H9 (cell line): ENCODE data around the gene EML4. TPM values are rescaled to one million over a fixed set of nuclear protein-coding genes. Genes with fewer than 3 reads are reported as not detected.

Experiments
- DNase-seq: peaks from one replicate; pipeline ENCODE4 v3.0.0-alpha.2; 2017
- H2AFZ ChIP-seq: one replicate; pipeline ENCODE4 v1.6.1; 2013; ENCODE audit warnings: mild to moderate bottlenecking, low read length, control low read depth, moderate library complexity
- H2AK5ac ChIP-seq: 2 replicates; pipeline ENCODE4 v1.6.1; 2013; ENCODE audit warnings: low read length, control low read depth, mixed read lengths; ENCODE audit not compliant: insufficient read length
- H2BK120ac ChIP-seq: one replicate; pipeline ENCODE4 v1.6.1; 2013; ENCODE audit warnings: low read depth, mild to moderate bottlenecking, low read length, control low read depth, inconsistent platforms; ENCODE audit not compliant: poor library complexity, severe bottlenecking
- H2BK12ac ChIP-seq: 2 replicates; pipeline ENCODE4 v1.6.1; 2013; ENCODE audit warnings: low read length, control low read depth, mixed read lengths, low read depth; ENCODE audit not compliant: insufficient read length
- H2BK15ac ChIP-seq: 2 replicates; pipeline ENCODE4 v1.6.1; 2013; ENCODE audit warnings: low read depth, low read length, control low read depth
- H2BK20ac ChIP-seq: one replicate; pipeline ENCODE4 v1.6.1; 2013; ENCODE audit warnings: low read depth, mild to moderate bottlenecking, low read length, control low read depth, inconsistent platforms; ENCODE audit not compliant: poor library complexity, severe bottlenecking
- H2BK5ac ChIP-seq: 2 replicates; pipeline ENCODE4 v1.6.1; 2013; ENCODE audit warnings: low read length, control low read depth, mixed read lengths; ENCODE audit not compliant: insufficient read length
- H3K14ac ChIP-seq: 2 replicates; pipeline ENCODE4 v1.6.1; 2013; ENCODE audit warnings: low read length, control low read depth; ENCODE audit not compliant: insufficient read depth
- H3K18ac ChIP-seq: 2 replicates; pipeline ENCODE4 v1.6.1; 2013; ENCODE audit warnings: low read depth, mild to moderate bottlenecking, mixed read lengths, low read length, control low read depth; ENCODE audit not compliant: insufficient read length
- H3K23ac ChIP-seq: 2 replicates; pipeline ENCODE4 v1.6.1; 2013; ENCODE audit warnings: low read length, control low read depth, mixed read lengths, low read depth; ENCODE audit not compliant: insufficient read length
- H3K23me2 ChIP-seq: 2 replicates; pipeline ENCODE4 v1.6.1; 2013; ENCODE audit warnings: low read depth, mild to moderate bottlenecking, mixed read lengths, low read length, control low read depth; ENCODE audit not compliant: insufficient read length, poor library complexity, severe bottlenecking
- H3K27ac ChIP-seq: 2 replicates; pipeline ENCODE4 v1.5.1; 2013; ENCODE audit warnings: low read length, control low read depth, mixed read lengths, low read depth; ENCODE audit not compliant: insufficient read length
- H3K27me3 ChIP-seq: 2 replicates; pipeline ENCODE4 v1.6.1; 2013; ENCODE audit warnings: low read length, control low read depth, inconsistent platforms; ENCODE audit not compliant: insufficient read depth
- H3K4ac ChIP-seq: 2 replicates; pipeline ENCODE4 v1.6.1; 2013; ENCODE audit warnings: low read depth, mild to moderate bottlenecking, control low read depth, inconsistent platforms, low read length, moderate library complexity
- H3K4me1 ChIP-seq: 2 replicates; pipeline ENCODE4 v1.6.1; 2013; ENCODE audit warnings: low read length, control low read depth, inconsistent platforms; ENCODE audit not compliant: insufficient read depth
- H3K4me2 ChIP-seq: 2 replicates; pipeline ENCODE4 v1.6.1; 2013; ENCODE audit warnings: low read length, control low read depth, mixed read lengths; ENCODE audit not compliant: insufficient read length, insufficient read depth
- H3K56ac ChIP-seq: 2 replicates; pipeline ENCODE4 v1.6.1; 2013; ENCODE audit warnings: low read depth, mild to moderate bottlenecking, mixed read lengths, low read length, control low read depth; ENCODE audit not compliant: insufficient read length
- H3K79me1 ChIP-seq: 2 replicates; pipeline ENCODE4 v1.6.1; 2013; ENCODE audit warnings: low read depth, mild to moderate bottlenecking, moderate library complexity, low read length, control low read depth, inconsistent platforms; ENCODE audit not compliant: insufficient read depth, poor library complexity, severe bottlenecking
- H3K79me2 ChIP-seq: 2 replicates; pipeline ENCODE4 v1.6.1; 2013; ENCODE audit warnings: low read length, control low read depth, inconsistent platforms; ENCODE audit not compliant: insufficient read depth
- H3K9ac ChIP-seq: 2 replicates; pipeline ENCODE4 v1.6.1; 2013; ENCODE audit warnings: low read length, control low read depth, mixed read lengths; ENCODE audit not compliant: insufficient read length; ENCODE audit errors: extremely low read depth
- H3K9me3 ChIP-seq: one replicate; pipeline ENCODE4 v1.6.1; 2013; ENCODE audit warnings: low read depth, low read length, inconsistent platforms; ENCODE audit not compliant: control insufficient read depth
- H3T11ph ChIP-seq: one replicate; pipeline ENCODE4 v1.6.1; 2013; ENCODE audit warnings: mild to moderate bottlenecking, low read length, control low read depth, inconsistent platforms
- H4K20me1 ChIP-seq: one replicate; pipeline ENCODE4 v1.6.1; 2013; ENCODE audit not compliant: control insufficient read depth, insufficient read length, insufficient read depth
- H4K5ac ChIP-seq: 2 replicates; pipeline ENCODE4 v1.6.1; 2013; ENCODE audit warnings: low read depth, mild to moderate bottlenecking, mixed read lengths, low read length, control low read depth; ENCODE audit not compliant: insufficient read length
- H4K8ac ChIP-seq: replicated peaks from 2 replicates; pipeline ENCODE4 v1.6.1; 2013; ENCODE audit warnings: low read length, control low read depth, mixed read lengths, low read depth; ENCODE audit not compliant: insufficient read length
- H4K91ac ChIP-seq: 2 replicates; pipeline ENCODE4 v1.6.1; 2013; ENCODE audit warnings: low read depth, mild to moderate bottlenecking, moderate library complexity, mixed read lengths, low read length, control low read depth; ENCODE audit not compliant: insufficient read length
- H3K27ac Mint-ChIP-seq, 3 experiments: 2 replicates in 2 of 3; 3 replicates in 1 of 3; pipeline ENCODE4 v1.8.0; 2020 to 2021; ENCODE audit warnings: mixed read lengths in 3 of 3, mild to moderate bottlenecking in 1 of 3, moderate library complexity in 1 of 3
- H3K27me3 Mint-ChIP-seq: 2 replicates; pipeline ENCODE4 v1.8.0; 2021; ENCODE audit warnings: low read depth, mild to moderate bottlenecking, moderate library complexity, mixed read lengths
- H3K36me3 Mint-ChIP-seq, 3 experiments: 2 replicates in 2 of 3; 3 replicates in 1 of 3; pipeline ENCODE4 v1.8.0; 2020 to 2021; ENCODE audit warnings: low read depth in 3 of 3, mixed read lengths in 3 of 3; ENCODE audit not compliant: insufficient read depth in 1 of 3
- H3K4me1 Mint-ChIP-seq, 2 experiments: 2 replicates each; pipeline ENCODE4 v1.8.0; 2020; ENCODE audit warnings: mixed read lengths in 2 of 2
- H3K4me3 Mint-ChIP-seq, 2 experiments: 2 replicates in 1 of 2; 3 replicates in 1 of 2; pipeline ENCODE4 v1.8.0; 2020 to 2021; ENCODE audit warnings: mild to moderate bottlenecking in 2 of 2, mixed read lengths in 2 of 2, moderate library complexity in 1 of 2
- H3K9me3 Mint-ChIP-seq, 2 experiments: 2 replicates in 1 of 2; 3 replicates in 1 of 2; pipeline ENCODE4 v1.8.0; 2020; ENCODE audit warnings: mild to moderate bottlenecking in 2 of 2, mixed read lengths in 2 of 2, moderate library complexity in 1 of 2
- WGBS: extraction: QIAGEN DNeasy Blood & Tissue Kit; methylation state at CpG from one replicate; pipeline ENCODE4 v1.1.7; 2013; ENCODE audit warnings: missing lambda C conversion rate, low lambda C conversion rate, mixed read lengths; ENCODE audit not compliant: insufficient read length; ENCODE audit errors: extremely low coverage; 5-methylcytosine and 5-hydroxymethylcytosine counted together
- total RNA-seq: library from RNA; stranded (reverse); gene quantifications from 2 replicates; pipeline ENCODE4 v1.2.1, GENCODE V29; 2021
- TF ChIP-seq, protein P1 (sequence below): fragments of 200-600 bp; sonication (generic); conservative IDR thresholded peaks from 3 replicates; pipeline ENCODE4 v1.8.0; 2021; ENCODE audit warnings: antibody characterized with exemption, mild to moderate bottlenecking

The EML4 gene
- total RNA-seq, 1 experiment from 2014 or later: 68.6 TPM

DNA sequence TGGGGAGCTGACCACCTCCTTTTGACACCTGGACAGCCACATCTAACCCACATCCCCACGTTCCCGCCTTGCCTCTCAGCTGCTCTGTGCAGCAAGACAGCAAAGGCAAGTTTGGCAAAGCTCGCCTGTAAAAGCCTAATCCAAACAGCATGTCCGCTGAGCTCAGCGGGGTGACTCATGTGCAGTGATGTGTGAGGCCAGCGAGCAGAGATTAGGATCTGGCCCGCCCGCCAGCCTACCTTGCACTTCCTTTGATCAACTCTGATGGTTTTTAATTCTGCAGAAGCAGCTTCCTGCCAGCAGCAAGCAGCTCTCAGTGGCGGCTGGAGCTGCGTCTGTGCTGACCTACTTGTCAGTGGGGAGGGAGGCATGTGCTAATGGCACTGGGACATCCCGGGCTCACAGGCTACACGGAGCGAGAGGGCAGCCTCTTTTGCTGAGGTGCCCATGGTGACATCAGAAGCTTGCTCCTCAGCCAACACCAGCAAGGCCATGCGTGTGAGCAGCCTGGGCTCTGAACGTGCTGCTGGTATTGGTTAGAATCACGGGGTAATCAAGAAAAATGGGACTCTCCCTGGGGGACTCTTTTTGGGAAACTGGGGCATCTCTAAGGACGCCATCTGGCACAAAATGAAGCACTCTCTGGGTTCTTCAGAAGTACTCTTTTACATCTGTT, 36.0 kb upstream of the EML4 start:
- Mint-ChIP-seq H3K4me3 (peak overlapping the region; percentile 2 to 58; a peak in 4 of 5 replicates), H3K9me3 (no peaks in the 10 kb centered on the region), H3K36me3 (no peaks in the 10 kb centered on the region), H3K27me3 (peaks cover 18% of the 10 kb centered on the region), H3K4me1 (peaks cover 32 to 37% of the 10 kb centered on the region in 2 experiments), H3K27ac (0 out of 7 replicates have a peak overlapping the region, but pooled peaks of 1 of the 3 experiments have one; percentile 4)
- no peak overlapping the region for H3K9ac ChIP-seq
- no peak overlapping the region for H4K8ac ChIP-seq
- H2BK120ac ChIP-seq: no peak overlapping the region
- no peaks in the 10 kb centered on the region for H3K79me2 ChIP-seq
- no peaks in the 10 kb centered on the region; the same call in 1 of the 2 replicates for H3K27me3 ChIP-seq
- no peak overlapping the region for H3K27ac ChIP-seq
- WGBS: no CpG with 5 or more reads among the region's 17 CpGs
- peaks cover 13% of the 10 kb centered on the region; the same call in 1 of the 2 replicates for H3K4me1 ChIP-seq
- H2BK20ac ChIP-seq: no peak overlapping the region
- no peaks in the 10 kb centered on the region for H3K79me1 ChIP-seq
- H4K5ac ChIP-seq: no peak overlapping the region
- H3K14ac ChIP-seq: peak overlapping the region; percentile 24; the same call in 1 of the 2 replicates
- TF ChIP-seq, protein P1, sequence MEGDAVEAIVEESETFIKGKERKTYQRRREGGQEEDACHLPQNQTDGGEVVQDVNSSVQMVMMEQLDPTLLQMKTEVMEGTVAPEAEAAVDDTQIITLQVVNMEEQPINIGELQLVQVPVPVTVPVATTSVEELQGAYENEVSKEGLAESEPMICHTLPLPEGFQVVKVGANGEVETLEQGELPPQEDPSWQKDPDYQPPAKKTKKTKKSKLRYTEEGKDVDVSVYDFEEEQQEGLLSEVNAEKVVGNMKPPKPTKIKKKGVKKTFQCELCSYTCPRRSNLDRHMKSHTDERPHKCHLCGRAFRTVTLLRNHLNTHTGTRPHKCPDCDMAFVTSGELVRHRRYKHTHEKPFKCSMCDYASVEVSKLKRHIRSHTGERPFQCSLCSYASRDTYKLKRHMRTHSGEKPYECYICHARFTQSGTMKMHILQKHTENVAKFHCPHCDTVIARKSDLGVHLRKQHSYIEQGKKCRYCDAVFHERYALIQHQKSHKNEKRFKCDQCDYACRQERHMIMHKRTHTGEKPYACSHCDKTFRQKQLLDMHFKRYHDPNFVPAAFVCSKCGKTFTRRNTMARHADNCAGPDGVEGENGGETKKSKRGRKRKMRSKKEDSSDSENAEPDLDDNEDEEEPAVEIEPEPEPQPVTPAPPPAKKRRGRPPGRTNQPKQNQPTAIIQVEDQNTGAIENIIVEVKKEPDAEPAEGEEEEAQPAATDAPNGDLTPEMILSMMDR: no peak
- no peak overlapping the region for H2AK5ac ChIP-seq
- H3K4me2 ChIP-seq: peak overlapping the region; percentile 23
- H3K23ac ChIP-seq: no peak overlapping the region
- no peaks in the 10 kb centered on the region for H3K9me3 ChIP-seq
- no peak overlapping the region for H2BK5ac ChIP-seq
- H2AFZ ChIP-seq: peak overlapping the region; percentile 35
- H3T11ph ChIP-seq: no peak overlapping the region
- no peak overlapping the region for H3K56ac ChIP-seq
- H2BK15ac ChIP-seq: no peak overlapping the region
- peak; percentile 65 for DNase-seq
- H3K23me2 ChIP-seq: no peaks in the 10 kb centered on the region
- H4K91ac ChIP-seq: no peak overlapping the region
- H2BK12ac ChIP-seq: no peak overlapping the region
- H3K4ac ChIP-seq: no peak overlapping the region
- H4K20me1 ChIP-seq: no peaks in the 10 kb centered on the region
- no peak overlapping the region for H3K18ac ChIP-seq
